Ishikawa (cell line): ENCODE results near the gene SPTSSB.

ENCODE experiments used
- CEBPB ChIP-seq: IDR thresholded peaks from 2 replicates; pipeline ENCODE4 v1.6.1; 2012
- CREB1 ChIP-seq: IDR thresholded peaks from 2 replicates; pipeline ENCODE4 v1.6.1; 2012; ENCODE audit warnings: low read depth
- EGR1 ChIP-seq: IDR thresholded peaks from 2 replicates; pipeline ENCODE4 v1.6.1; 2012
- EP300 ChIP-seq: IDR thresholded peaks from 2 replicates; pipeline ENCODE4 v1.6.1; 2012; ENCODE audit warnings: borderline replicate concordance
- FOXM1 ChIP-seq: IDR thresholded peaks from 2 replicates; pipeline ENCODE4 v1.6.1; 2012; ENCODE audit warnings: low read depth, borderline replicate concordance
- NFIC ChIP-seq: IDR thresholded peaks from 2 replicates; pipeline ENCODE4 v1.6.1; 2012
- RAD21 ChIP-seq: IDR thresholded peaks from 2 replicates; pipeline ENCODE4 v1.6.1; 2012; ENCODE audit warnings: low read depth
- TAF1 ChIP-seq: IDR thresholded peaks from 2 replicates; pipeline ENCODE4 v1.6.1; 2012; ENCODE audit warnings: low read depth, mild to moderate bottlenecking
- TCF12 ChIP-seq: IDR thresholded peaks from 2 replicates; pipeline ENCODE4 v1.6.1; 2012; ENCODE audit warnings: low read depth
- TEAD4 ChIP-seq: IDR thresholded peaks from 2 replicates; pipeline ENCODE4 v1.6.1; 2012
- USF1 ChIP-seq: IDR thresholded peaks from 2 replicates; pipeline ENCODE4 v1.6.1; 2012
- YY1 ChIP-seq: IDR thresholded peaks from 2 replicates; pipeline ENCODE4 v1.6.1; 2012; ENCODE audit warnings: low read depth
- ZBTB7A ChIP-seq: IDR thresholded peaks from 2 replicates; pipeline ENCODE4 v1.6.1; 2012; ENCODE audit warnings: low read depth
- TF ChIP-seq, protein P1 (sequence below): IDR thresholded peaks from 2 replicates; pipeline ENCODE4 v1.6.1; 2012
- TF ChIP-seq, protein P2 (sequence below): IDR thresholded peaks from 2 replicates; pipeline ENCODE4 v1.6.1; 2012; ENCODE audit warnings: low read depth, mild to moderate bottlenecking

Gene SPTSSB

GRCh38 chr3:161316006-161316689 lies 55.2 kb downstream of the SPTSSB start:
- TF ChIP-seq ZBTB7A (no peak), EP300 (peak; percentile 31; the same call in 1 of the 2 replicates), TAF1 (no peak), NFIC (peak; percentile 70), TCF12 (0 out of 2 replicates have a peak, but pooled peaks have one; percentile 52), EGR1 (no peak), RAD21 (no peak), USF1 (no peak), TEAD4 (no peak), CREB1 (no peak), FOXM1 (no peak), YY1 (no peak), CEBPB (no peak)
- TF ChIP-seq, protein P1, sequence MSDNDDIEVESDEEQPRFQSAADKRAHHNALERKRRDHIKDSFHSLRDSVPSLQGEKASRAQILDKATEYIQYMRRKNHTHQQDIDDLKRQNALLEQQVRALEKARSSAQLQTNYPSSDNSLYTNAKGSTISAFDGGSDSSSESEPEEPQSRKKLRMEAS = peak; percentile 30; the same call in 1 of the 2 replicates
- TF ChIP-seq, protein P2, sequence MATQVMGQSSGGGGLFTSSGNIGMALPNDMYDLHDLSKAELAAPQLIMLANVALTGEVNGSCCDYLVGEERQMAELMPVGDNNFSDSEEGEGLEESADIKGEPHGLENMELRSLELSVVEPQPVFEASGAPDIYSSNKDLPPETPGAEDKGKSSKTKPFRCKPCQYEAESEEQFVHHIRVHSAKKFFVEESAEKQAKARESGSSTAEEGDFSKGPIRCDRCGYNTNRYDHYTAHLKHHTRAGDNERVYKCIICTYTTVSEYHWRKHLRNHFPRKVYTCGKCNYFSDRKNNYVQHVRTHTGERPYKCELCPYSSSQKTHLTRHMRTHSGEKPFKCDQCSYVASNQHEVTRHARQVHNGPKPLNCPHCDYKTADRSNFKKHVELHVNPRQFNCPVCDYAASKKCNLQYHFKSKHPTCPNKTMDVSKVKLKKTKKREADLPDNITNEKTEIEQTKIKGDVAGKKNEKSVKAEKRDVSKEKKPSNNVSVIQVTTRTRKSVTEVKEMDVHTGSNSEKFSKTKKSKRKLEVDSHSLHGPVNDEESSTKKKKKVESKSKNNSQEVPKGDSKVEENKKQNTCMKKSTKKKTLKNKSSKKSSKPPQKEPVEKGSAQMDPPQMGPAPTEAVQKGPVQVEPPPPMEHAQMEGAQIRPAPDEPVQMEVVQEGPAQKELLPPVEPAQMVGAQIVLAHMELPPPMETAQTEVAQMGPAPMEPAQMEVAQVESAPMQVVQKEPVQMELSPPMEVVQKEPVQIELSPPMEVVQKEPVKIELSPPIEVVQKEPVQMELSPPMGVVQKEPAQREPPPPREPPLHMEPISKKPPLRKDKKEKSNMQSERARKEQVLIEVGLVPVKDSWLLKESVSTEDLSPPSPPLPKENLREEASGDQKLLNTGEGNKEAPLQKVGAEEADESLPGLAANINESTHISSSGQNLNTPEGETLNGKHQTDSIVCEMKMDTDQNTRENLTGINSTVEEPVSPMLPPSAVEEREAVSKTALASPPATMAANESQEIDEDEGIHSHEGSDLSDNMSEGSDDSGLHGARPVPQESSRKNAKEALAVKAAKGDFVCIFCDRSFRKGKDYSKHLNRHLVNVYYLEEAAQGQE = no peak

DNA sequence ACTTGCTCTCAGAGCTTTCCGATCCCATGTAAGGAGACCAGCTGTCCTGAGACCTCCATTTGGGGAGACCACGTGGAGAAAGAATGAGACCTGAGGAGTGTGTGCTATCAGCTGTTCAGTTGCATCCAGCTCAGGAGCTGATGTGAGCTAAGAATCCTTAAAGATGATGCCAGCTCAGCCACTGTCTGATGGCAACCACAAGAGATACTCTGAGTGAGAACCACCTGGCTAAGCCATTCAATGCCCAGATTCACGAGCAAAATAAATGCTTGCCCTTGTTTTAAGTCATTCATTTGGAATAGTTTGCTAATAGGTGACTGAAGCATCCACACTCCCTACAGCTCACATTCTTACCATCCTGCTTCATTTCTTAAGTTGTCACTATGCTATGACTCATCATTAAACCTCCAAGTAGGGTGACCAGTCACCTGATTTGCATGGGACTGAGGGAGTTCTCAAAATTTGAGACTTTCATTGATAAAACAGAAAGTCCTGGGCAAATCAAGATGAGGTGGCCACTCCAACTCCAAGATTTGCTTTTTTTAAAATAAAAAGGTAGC lies 56.4 kb downstream of the SPTSSB start:
- TF ChIP-seq EGR1 (no peak), NFIC (no peak), TEAD4 (no peak), TCF12 (no peak), FOXM1 (no peak), RAD21 (no peak), USF1 (no peak), CEBPB (no peak), CREB1 (no peak), ZBTB7A (no peak), YY1 (no peak), TAF1 (no peak)
- TF ChIP-seq, protein P1 = no peak

GRCh38 chr3:161310649-161311423 lies 60.5 kb downstream of the SPTSSB start:
- no peak for TF ChIP-seq CREB1
- no peak for TF ChIP-seq USF1
- no peak for TF ChIP-seq EP300
- TF ChIP-seq ZBTB7A = no peak
- no peak for TF ChIP-seq RAD21
- TF ChIP-seq FOXM1 = no peak
- no peak for TF ChIP-seq TAF1
- TF ChIP-seq, protein P2 = no peak
- TF ChIP-seq CEBPB = no peak
- TF ChIP-seq, protein P1 = no peak
- TF ChIP-seq YY1 = no peak
- no peak for TF ChIP-seq NFIC
- no peak for TF ChIP-seq TCF12
- no peak for TF ChIP-seq EGR1
- TF ChIP-seq TEAD4 = no peak

DNA sequence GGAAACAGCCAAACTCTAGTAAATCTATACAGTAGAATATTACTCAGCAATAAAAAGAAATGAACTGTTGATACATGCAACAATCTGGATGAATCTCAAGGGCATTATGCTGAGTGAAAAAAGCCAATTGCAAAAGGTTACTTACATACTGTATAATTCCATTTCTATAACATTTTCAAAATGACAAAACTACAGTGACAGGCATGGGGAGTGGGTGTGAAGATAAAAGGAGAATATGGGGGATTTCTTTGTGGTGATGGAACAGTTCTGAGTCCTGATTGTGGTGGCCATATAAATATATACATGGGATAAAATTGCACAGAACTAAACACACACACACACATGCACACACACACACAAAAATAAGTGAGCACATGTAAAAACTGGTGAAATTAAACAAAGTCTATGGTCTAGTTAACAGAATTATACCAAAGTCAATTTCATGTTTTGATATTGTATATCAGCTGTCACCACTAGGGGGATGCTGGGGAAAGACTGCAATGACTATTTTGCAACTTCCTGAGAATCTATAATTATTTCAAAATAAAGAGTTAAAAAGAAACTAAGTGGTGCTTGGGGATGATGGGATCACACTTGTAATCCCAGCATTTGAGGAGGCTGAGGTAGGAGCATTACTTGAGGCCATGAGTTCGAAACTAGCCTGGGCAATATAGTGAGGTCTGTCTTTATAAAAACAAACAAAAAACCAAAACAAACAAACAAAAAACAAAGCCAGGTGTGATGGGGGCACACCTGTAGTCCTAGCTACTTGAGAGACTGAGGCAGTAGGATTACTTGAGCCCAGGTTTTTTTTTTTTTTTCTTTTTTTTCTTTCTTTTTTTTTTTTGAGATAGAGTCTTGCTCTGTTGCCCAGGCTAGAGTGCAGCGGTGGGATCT lies 66.0 kb downstream of the SPTSSB start:
- TF ChIP-seq ZBTB7A = no peak
- TF ChIP-seq YY1 = no peak
- TF ChIP-seq CEBPB = 0 out of 2 replicates have a peak, but pooled peaks have one; percentile 39
- peak; percentile 46 for TF ChIP-seq RAD21
- TF ChIP-seq, protein P1 = no peak
